ENCODE measurements around the gene WWOX. TPM values are rescaled to one million over a fixed set of nuclear protein-coding genes. Genes with fewer than 3 reads are reported as not detected.

WWOX gene
- polyA plus RNA-seq, 4 donors = 4.9 to 15.8 (median 7.0) TPM

- no peaks in the 10 kb centered on the region for H3K27me3 ChIP-seq (ENCODE audit: control insufficient read depth in 3 of 3, insufficient read depth in 3 of 3, low read length in 3 of 3)
- WGBS, 3 donors = 82 to 88% (median 86%) methylated on average over 4 of the region's 4 CpGs
- no peak overlapping the region for H3K4me3 ChIP-seq (ENCODE audit: low read depth in 1 of 3, low read length in 3 of 3)
- no peak overlapping the region for H3K27ac ChIP-seq (ENCODE audit: low read depth in 1 of 3, low read length in 2 of 3)
- no peaks in the 10 kb centered on the region for H3K4me1 ChIP-seq (ENCODE audit: control insufficient read depth in 3 of 3, insufficient read depth in 2 of 3, low read depth in 1 of 3, low read length in 2 of 3)
- DNase-seq (no peak), FAIRE-seq (no peak)
- H3K9me3 ChIP-seq (ENCODE audit: control insufficient read depth in 2 of 2, insufficient read depth in 1 of 2, low read depth in 1 of 2, low read length in 1 of 2) = peaks cover 0 to 19% of the 10 kb centered on the region in 2 donors
- H3K36me3 ChIP-seq (ENCODE audit: control insufficient read depth in 3 of 3, insufficient read depth in 2 of 3, low read depth in 1 of 3, low read length in 3 of 3) = no peaks in the 10 kb centered on the region
Observed at GRCh38 chr16:78396673-78397072, 297.2 kb downstream of the WWOX start.

- no peaks in the 10 kb centered on the region for H3K4me1 ChIP-seq (ENCODE audit: control insufficient read depth in 3 of 3, insufficient read depth in 2 of 3, low read depth in 1 of 3, low read length in 2 of 3)
- H3K9me3 ChIP-seq (ENCODE audit: control insufficient read depth in 2 of 2, insufficient read depth in 1 of 2, low read depth in 1 of 2, low read length in 1 of 2) = peaks cover 0 to 3% of the 10 kb centered on the region in 2 donors
- FAIRE-seq (no peak), DNase-seq (no peak)
- WGBS, 3 donors = 80 to 95% (median 94%) methylated on average over 5 of the region's 5 CpGs
- H3K36me3 ChIP-seq (ENCODE audit: control insufficient read depth in 3 of 3, insufficient read depth in 2 of 3, low read depth in 1 of 3, low read length in 3 of 3) = no peaks in the 10 kb centered on the region
- H3K27me3 ChIP-seq (ENCODE audit: control insufficient read depth in 3 of 3, insufficient read depth in 3 of 3, low read length in 3 of 3) = no peaks in the 10 kb centered on the region
- no peak overlapping the region for H3K27ac ChIP-seq (ENCODE audit: low read depth in 1 of 3, low read length in 2 of 3)
- no peak overlapping the region for H3K4me3 ChIP-seq (ENCODE audit: low read depth in 1 of 3, low read length in 3 of 3)
Observed at GRCh38 chr16:78399384-78399783, 299.9 kb downstream of the WWOX start.

GRCh38 chr16:78402833-78403232 is 303.4 kb downstream of the WWOX start:
- H3K27ac ChIP-seq (ENCODE audit: low read depth in 1 of 3, low read length in 2 of 3) = no peak overlapping the region
- DNase-seq (no peak), FAIRE-seq (no peak)
- peaks cover 0 to 2% of the 10 kb centered on the region in 2 donors for H3K9me3 ChIP-seq (ENCODE audit: control insufficient read depth in 2 of 2, insufficient read depth in 1 of 2, low read depth in 1 of 2, low read length in 1 of 2)
- H3K4me1 ChIP-seq (ENCODE audit: control insufficient read depth in 3 of 3, insufficient read depth in 2 of 3, low read depth in 1 of 3, low read length in 2 of 3) = no peaks in the 10 kb centered on the region
- WGBS, 3 donors = 70 to 77% (median 74%) methylated on average over 3 of the region's 3 CpGs
- H3K4me3 ChIP-seq (ENCODE audit: low read depth in 1 of 3, low read length in 3 of 3) = no peak overlapping the region
- no peaks in the 10 kb centered on the region for H3K36me3 ChIP-seq (ENCODE audit: control insufficient read depth in 3 of 3, insufficient read depth in 2 of 3, low read depth in 1 of 3, low read length in 3 of 3)
- H3K27me3 ChIP-seq (ENCODE audit: control insufficient read depth in 3 of 3, insufficient read depth in 3 of 3, low read length in 3 of 3) = no peaks in the 10 kb centered on the region

- FAIRE-seq (no peak), DNase-seq (no peak)
- Histone ChIP-seq H3K4me1 (ENCODE audit: control insufficient read depth in 3 of 3, insufficient read depth in 2 of 3, low read depth in 1 of 3, low read length in 2 of 3) (no peaks in the 10 kb centered on the region), H3K36me3 (ENCODE audit: control insufficient read depth in 3 of 3, insufficient read depth in 2 of 3, low read depth in 1 of 3, low read length in 3 of 3) (no peaks in the 10 kb centered on the region), H3K27ac (ENCODE audit: low read depth in 1 of 3, low read length in 2 of 3) (no peak overlapping the region), H3K27me3 (ENCODE audit: control insufficient read depth in 3 of 3, insufficient read depth in 3 of 3, low read length in 3 of 3) (no peaks in the 10 kb centered on the region), H3K9me3 (ENCODE audit: control insufficient read depth in 2 of 2, insufficient read depth in 1 of 2, low read depth in 1 of 2, low read length in 1 of 2) (peaks cover 2 to 12% of the 10 kb centered on the region in 2 donors), H3K4me3 (ENCODE audit: low read depth in 1 of 3, low read length in 3 of 3) (no peak overlapping the region)
- 93 to 95% (median 93%) methylated on average over 3 of the region's 3 CpGs for WGBS, 3 donors
Observed at GRCh38 chr16:78405040-78405439, 305.6 kb downstream of the WWOX start.

GRCh38 chr16:78405833-78406232 is 306.4 kb downstream of the WWOX start:
- H3K4me1 ChIP-seq (ENCODE audit: control insufficient read depth in 3 of 3, insufficient read depth in 2 of 3, low read depth in 1 of 3, low read length in 2 of 3) = no peaks in the 10 kb centered on the region
- FAIRE-seq = no peak
- no peaks in the 10 kb centered on the region for H3K36me3 ChIP-seq (ENCODE audit: control insufficient read depth in 3 of 3, insufficient read depth in 2 of 3, low read depth in 1 of 3, low read length in 3 of 3)
- no peak for DNase-seq
- H3K27ac ChIP-seq (ENCODE audit: low read depth in 1 of 3, low read length in 2 of 3) = no peak overlapping the region
- H3K9me3 ChIP-seq (ENCODE audit: control insufficient read depth in 2 of 2, insufficient read depth in 1 of 2, low read depth in 1 of 2, low read length in 1 of 2) = peaks cover 2 to 12% of the 10 kb centered on the region in 2 donors
- H3K27me3 ChIP-seq (ENCODE audit: control insufficient read depth in 3 of 3, insufficient read depth in 3 of 3, low read length in 3 of 3) = no peaks in the 10 kb centered on the region
- 93 to 97% (median 95%) methylated on average over 7 of the region's 7 CpGs for WGBS, 3 donors
- H3K4me3 ChIP-seq (ENCODE audit: low read depth in 1 of 3, low read length in 3 of 3) = no peak overlapping the region

GRCh38 chr16:78407191-78407590 is 307.7 kb downstream of the WWOX start:
- H3K27ac ChIP-seq (ENCODE audit: low read depth in 1 of 3, low read length in 2 of 3) = no peak overlapping the region
- FAIRE-seq (no peak), DNase-seq (no peak)
- H3K9me3 ChIP-seq (ENCODE audit: control insufficient read depth in 2 of 2, insufficient read depth in 1 of 2, low read depth in 1 of 2, low read length in 1 of 2) = peaks cover 2 to 16% of the 10 kb centered on the region in 2 donors
- no peaks in the 10 kb centered on the region for H3K4me1 ChIP-seq (ENCODE audit: control insufficient read depth in 3 of 3, insufficient read depth in 2 of 3, low read depth in 1 of 3, low read length in 2 of 3)
- no peaks in the 10 kb centered on the region for H3K36me3 ChIP-seq (ENCODE audit: control insufficient read depth in 3 of 3, insufficient read depth in 2 of 3, low read depth in 1 of 3, low read length in 3 of 3)
- no peak overlapping the region for H3K4me3 ChIP-seq (ENCODE audit: low read depth in 1 of 3, low read length in 3 of 3)
- no peaks in the 10 kb centered on the region for H3K27me3 ChIP-seq (ENCODE audit: control insufficient read depth in 3 of 3, insufficient read depth in 3 of 3, low read length in 3 of 3)

- no peaks in the 10 kb centered on the region for H3K4me1 ChIP-seq (ENCODE audit: control insufficient read depth in 3 of 3, insufficient read depth in 2 of 3, low read depth in 1 of 3, low read length in 2 of 3)
- 91 to 97% (median 95%) methylated on average over 3 of the region's 3 CpGs for WGBS, 3 donors
- no peak for FAIRE-seq
Observed at GRCh38 chr16:78413651-78414050, 314.2 kb downstream of the WWOX start.

GRCh38 chr16:78415013-78415412 is 315.6 kb downstream of the WWOX start:
- no peak for FAIRE-seq

More at GRCh38 chr16:78413651-78414050, 314.2 kb downstream of the WWOX start:
- DNase-seq = no peak
- H3K27ac ChIP-seq (ENCODE audit: low read depth in 1 of 3, low read length in 2 of 3) = no peak overlapping the region
- H3K27me3 ChIP-seq (ENCODE audit: control insufficient read depth in 3 of 3, insufficient read depth in 3 of 3, low read length in 3 of 3) = no peaks in the 10 kb centered on the region
- H3K4me3 ChIP-seq (ENCODE audit: low read depth in 1 of 3, low read length in 3 of 3) = no peak overlapping the region
- H3K36me3 ChIP-seq (ENCODE audit: control insufficient read depth in 3 of 3, insufficient read depth in 2 of 3, low read depth in 1 of 3, low read length in 3 of 3) = no peaks in the 10 kb centered on the region
- H3K9me3 ChIP-seq (ENCODE audit: control insufficient read depth in 2 of 2, insufficient read depth in 1 of 2, low read depth in 1 of 2, low read length in 1 of 2) = peaks cover 2 to 27% of the 10 kb centered on the region in 2 donors

GRCh38 chr16:78415669-78416068 is 316.2 kb downstream of the WWOX start:
- peaks cover 0 to 25% of the 10 kb centered on the region in 2 donors for H3K9me3 ChIP-seq (ENCODE audit: control insufficient read depth in 2 of 2, insufficient read depth in 1 of 2, low read depth in 1 of 2, low read length in 1 of 2)
- WGBS, 3 donors = 95 to 100% (median 100%) methylated on average over 1 of the region's 1 CpG
- H3K4me1 ChIP-seq (ENCODE audit: control insufficient read depth in 3 of 3, insufficient read depth in 2 of 3, low read depth in 1 of 3, low read length in 2 of 3) = no peaks in the 10 kb centered on the region
- DNase-seq (no peak), FAIRE-seq (no peak)
- H3K27me3 ChIP-seq (ENCODE audit: control insufficient read depth in 3 of 3, insufficient read depth in 3 of 3, low read length in 3 of 3) = no peaks in the 10 kb centered on the region
- no peak overlapping the region for H3K27ac ChIP-seq (ENCODE audit: low read depth in 1 of 3, low read length in 2 of 3)
- H3K4me3 ChIP-seq (ENCODE audit: low read depth in 1 of 3, low read length in 3 of 3) = no peak overlapping the region
- H3K36me3 ChIP-seq (ENCODE audit: control insufficient read depth in 3 of 3, insufficient read depth in 2 of 3, low read depth in 1 of 3, low read length in 3 of 3) = no peaks in the 10 kb centered on the region

More at GRCh38 chr16:78415013-78415412, 315.6 kb downstream of the WWOX start:
- Histone ChIP-seq H3K4me3 (ENCODE audit: low read depth in 1 of 3, low read length in 3 of 3) (no peak overlapping the region), H3K9me3 (ENCODE audit: control insufficient read depth in 2 of 2, insufficient read depth in 1 of 2, low read depth in 1 of 2, low read length in 1 of 2) (peaks cover 0 to 25% of the 10 kb centered on the region in 2 donors), H3K4me1 (ENCODE audit: control insufficient read depth in 3 of 3, insufficient read depth in 2 of 3, low read depth in 1 of 3, low read length in 2 of 3) (no peaks in the 10 kb centered on the region), H3K36me3 (ENCODE audit: control insufficient read depth in 3 of 3, insufficient read depth in 2 of 3, low read depth in 1 of 3, low read length in 3 of 3) (no peaks in the 10 kb centered on the region), H3K27ac (ENCODE audit: low read depth in 1 of 3, low read length in 2 of 3) (no peak overlapping the region), H3K27me3 (ENCODE audit: control insufficient read depth in 3 of 3, insufficient read depth in 3 of 3, low read length in 3 of 3) (no peaks in the 10 kb centered on the region)
- WGBS, 3 donors = 87 to 95% (median 90%) methylated on average over 5 of the region's 5 CpGs
- no peak for DNase-seq
